Stomach smooth muscle (tissue), 2 donors: ENCODE results near the gene GPATCH4.
"Not testable (repeated sequence)": the region's sequence is repeated elsewhere in the genome, so short reads cannot be mapped to it uniquely, and the experiment has no call there.

Experiments used
- H3K27ac ChIP-seq: one replicate; pipeline ENCODE4 v1.7.0; 2013; ENCODE audit warnings: mild to moderate bottlenecking, low read length, inconsistent platforms
- H3K27me3 ChIP-seq, 2 donors: one replicate each; pipeline ENCODE4 v1.7.0; 2013; ENCODE audit warnings: low read length in 2 of 2; ENCODE audit not compliant: insufficient read depth in 2 of 2, control insufficient read depth in 1 of 2
- H3K36me3 ChIP-seq, 2 donors: one replicate each; pipeline ENCODE4 v1.7.0; 2013; ENCODE audit warnings: low read length in 2 of 2; ENCODE audit not compliant: control insufficient read depth in 2 of 2, insufficient read depth in 2 of 2
- H3K4me1 ChIP-seq: one replicate; pipeline ENCODE4 v1.7.0; 2013; ENCODE audit warnings: low read length; ENCODE audit not compliant: control insufficient read depth, insufficient read depth
- H3K4me3 ChIP-seq, 2 donors: one replicate each; pipeline ENCODE4 v1.7.0; 2013; ENCODE audit warnings: low read length in 2 of 2
- H3K9ac ChIP-seq, 2 donors: one replicate each; pipeline ENCODE4 v1.7.0; 2013; ENCODE audit warnings: low read length in 2 of 2, mild to moderate bottlenecking in 1 of 2
- H3K9me3 ChIP-seq, 2 donors: one replicate each; pipeline ENCODE4 v1.7.0; 2013; ENCODE audit warnings: low read length in 2 of 2; ENCODE audit not compliant: control insufficient read depth in 2 of 2
- donor health status: healthy.
- donor health status: Pancreatic carcinoma.

Gene GPATCH4

GRCh38 chr1:156642265-156643048 lies 41.2 kb upstream of the GPATCH4 start:
- no peaks in the 10 kb centered on the region for H3K36me3 ChIP-seq
- H3K9ac ChIP-seq, result no peak overlapping the region
- peaks cover 71 to 85% of the 10 kb centered on the region in 2 donors for H3K27me3 ChIP-seq
- H3K27ac ChIP-seq, result no peak overlapping the region
- H3K4me1 ChIP-seq, result peaks cover 14% of the 10 kb centered on the region
- H3K9me3 ChIP-seq, result no peaks in the 10 kb centered on the region
- peak overlapping the region in 1 of 2 donors; percentile 55 for H3K4me3 ChIP-seq

- no peak within 1 kb of the TSS for H3K9ac ChIP-seq
- H3K27me3 ChIP-seq, result peaks cover 65 to 82% of the 10 kb centered on the region in 2 donors
- no peak within 1 kb of the TSS for H3K27ac ChIP-seq
- no peaks in the 10 kb centered on the region for H3K36me3 ChIP-seq
- peaks cover 14% of the 10 kb centered on the region for H3K4me1 ChIP-seq
- no peaks in the 10 kb centered on the region for H3K9me3 ChIP-seq
- H3K4me3 ChIP-seq, result peak within 1 kb of the TSS; percentile 19 to 55
These were observed 40.5 kb upstream of the GPATCH4 start, which contains the start of gene BCAN for GRCh38 chr1:156641761-156642264. Gene BCAN, plus strand, starts transcription at chr1:156642117. Its CDS starts 3,938 bp downstream, at chr1:156646055.

- no peak overlapping the region for H3K27ac ChIP-seq
- H3K9ac ChIP-seq, result no peak overlapping the region
- H3K27me3 ChIP-seq, result peaks cover 63 to 78% of the 10 kb centered on the region in 2 donors
- H3K4me1 ChIP-seq, result peaks cover 14% of the 10 kb centered on the region
- H3K36me3 ChIP-seq, result no peaks in the 10 kb centered on the region
- peak overlapping the region; percentile 19 to 47 for H3K4me3 ChIP-seq
- no peaks in the 10 kb centered on the region for H3K9me3 ChIP-seq
These were observed 39.8 kb upstream of the GPATCH4 start for GRCh38 chr1:156640842-156641706.

GRCh38 chr1:156639601-156640101 lies 38.4 kb upstream of the GPATCH4 start:
- H3K4me1 ChIP-seq, result peaks cover 14% of the 10 kb centered on the region
- no peak overlapping the region for H3K27ac ChIP-seq
- no peaks in the 10 kb centered on the region for H3K9me3 ChIP-seq
- no peak overlapping the region for H3K9ac ChIP-seq
- peaks cover 59 to 68% of the 10 kb centered on the region in 2 donors for H3K27me3 ChIP-seq
- no peak overlapping the region for H3K4me3 ChIP-seq
- H3K36me3 ChIP-seq, result no peaks in the 10 kb centered on the region

- Histone ChIP-seq H3K9me3 (no peaks in the 10 kb centered on the region), H3K4me3 (no peak overlapping the region), H3K4me1 (peaks cover 14% of the 10 kb centered on the region), H3K27ac (no peak overlapping the region), H3K36me3 (no peaks in the 10 kb centered on the region), H3K27me3 (peaks cover 61 to 63% of the 10 kb centered on the region in 2 donors), H3K9ac (no peak overlapping the region)
These were observed 37.1 kb upstream of the GPATCH4 start for GRCh38 chr1:156638189-156638985.

- H3K27me3 ChIP-seq, result peaks cover 35 to 37% of the 10 kb centered on the region in 2 donors
- no peaks in the 10 kb centered on the region for H3K9me3 ChIP-seq
- no peaks in the 10 kb centered on the region for H3K36me3 ChIP-seq
- no peak overlapping the region for H3K4me3 ChIP-seq
- no peak overlapping the region for H3K27ac ChIP-seq
- H3K4me1 ChIP-seq, result no peaks in the 10 kb centered on the region
- no peak overlapping the region for H3K9ac ChIP-seq
These were observed 31.1 kb upstream of the GPATCH4 start for GRCh38 chr1:156632355-156632754.

GRCh38 chr1:156631152-156631551 lies 29.9 kb upstream of the GPATCH4 start:
- not testable (repeated sequence) for H3K9ac ChIP-seq, H3K36me3 ChIP-seq, H3K4me3 ChIP-seq, H3K4me1 ChIP-seq, H3K27ac ChIP-seq, H3K9me3 ChIP-seq
- H3K27me3 ChIP-seq, result peaks cover 33 to 41% of the 10 kb centered on the region in 2 donors

GRCh38 chr1:156629823-156630449 lies 28.7 kb upstream of the GPATCH4 start:
- Histone ChIP-seq H3K36me3 (no peaks in the 10 kb centered on the region), H3K9me3 (no peaks in the 10 kb centered on the region), H3K27ac (no peak overlapping the region), H3K9ac (no peak overlapping the region), H3K27me3 (peaks cover 39 to 54% of the 10 kb centered on the region in 2 donors), H3K4me3 (no peak overlapping the region), H3K4me1 (peaks cover 10% of the 10 kb centered on the region)

- Histone ChIP-seq H3K4me3 (no peak overlapping the region), H3K4me1 (peaks cover 22% of the 10 kb centered on the region), H3K27ac (no peak overlapping the region), H3K27me3 (peaks cover 38 to 52% of the 10 kb centered on the region in 2 donors), H3K36me3 (no peaks in the 10 kb centered on the region), H3K9me3 (no peaks in the 10 kb centered on the region), H3K9ac (no peak overlapping the region)
These were observed 26.1 kb upstream of the GPATCH4 start for GRCh38 chr1:156627313-156627880.
